ENCODE data around the gene RNF224. TPM values are rescaled to one million over a fixed set of nuclear protein-coding genes. Genes with fewer than 3 reads are reported as not detected.
A peak's percentile ranks its signal among the peaks of the same experiment; 100 is the strongest.

Gene RNF224
- total and polyA plus RNA-seq, 2 of the 13 experiments (the other 11 are each of a cell fraction or from before 2014, with no cell fraction given) = 0.09 TPM; not detected in 1

DNA sequence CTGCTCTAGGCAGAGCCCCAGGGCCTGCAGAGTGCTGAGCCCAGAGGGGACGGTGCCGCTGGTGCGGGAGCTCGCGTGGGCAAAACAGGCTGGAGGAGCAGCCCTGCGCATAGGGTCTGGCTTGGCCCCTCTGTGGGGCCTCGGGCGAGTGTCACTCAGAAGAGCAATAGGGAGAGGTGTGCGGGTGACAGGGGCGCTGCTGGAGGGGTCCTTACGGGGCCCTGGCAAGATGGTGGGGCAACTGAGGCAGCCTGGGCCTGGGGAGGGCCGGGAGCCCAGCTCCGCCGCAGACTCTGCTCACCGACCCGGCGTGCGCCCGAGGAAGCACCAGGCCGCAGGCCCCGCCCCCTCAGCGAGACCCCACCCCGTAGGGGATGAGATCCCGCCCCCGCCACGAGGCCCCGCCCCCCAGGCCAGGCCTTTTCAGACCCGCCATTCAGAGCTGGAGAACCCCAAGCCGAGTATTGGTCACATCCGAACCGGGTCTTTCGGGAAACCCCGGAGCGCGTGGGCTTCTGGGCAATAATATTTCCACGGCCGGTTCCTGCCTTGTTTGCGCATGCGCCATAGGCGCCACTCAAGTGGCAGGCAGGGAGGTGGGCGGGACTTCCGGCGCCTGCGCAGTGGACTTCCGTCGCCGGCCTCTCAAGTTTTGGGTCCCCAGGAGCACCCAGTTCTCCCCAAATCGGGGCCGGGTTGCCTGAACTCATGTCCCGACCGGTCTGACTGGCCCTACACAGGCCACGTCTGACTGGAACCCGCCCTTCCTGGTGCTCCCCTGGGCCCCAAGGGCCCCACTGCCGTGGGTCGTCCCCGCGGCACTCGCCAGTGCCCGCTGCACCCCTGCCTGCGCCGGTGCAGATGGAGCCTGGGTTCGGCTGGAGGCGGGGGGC lies 4.0 kb upstream of the RNF224 start (continued):
- TF ChIP-seq PHB2 (IDR thresholded peaks at IDR 0.05; ENCODE audit: partially characterized antibody) = no peak
- no peak for TF ChIP-seq MBD4 (IDR thresholded peaks at IDR 0.05; ENCODE audit: borderline replicate concordance, low read length)
- no peak for TF ChIP-seq ZNF180 (CRISPR knock-in tag; IDR thresholded peaks at IDR 0.05; ENCODE audit: borderline replicate concordance, low read depth)
- TF ChIP-seq ZFAT (CRISPR knock-in tag; conservative IDR thresholded peaks at IDR 0.05) = no peak
- TF ChIP-seq HOXA5 (CRISPR knock-in tag; IDR thresholded peaks at IDR 0.05) = no peak; the same call in 1 of the 2 replicates
- TF ChIP-seq ZNF329 (CRISPR knock-in tag; IDR thresholded peaks at IDR 0.05; ENCODE audit: low read depth) = no peak
- TF ChIP-seq SKI (IDR thresholded peaks at IDR 0.05; ENCODE audit: partially characterized antibody) = no peak
- no peak for TF ChIP-seq KMT2A (CRISPR knock-in tag; IDR thresholded peaks at IDR 0.05)
- no peak for TF ChIP-seq ZNF282 (IDR thresholded peaks at IDR 0.05; ENCODE audit: partially characterized antibody)
- TF ChIP-seq ELF1 (CRISPR knock-in tag; IDR thresholded peaks at IDR 0.05) = peak; percentile 73
- TF ChIP-seq PLRG1 (conservative IDR thresholded peaks at IDR 0.05) = no peak
- no peak for TF ChIP-seq BRD4 (CRISPR knock-in tag; IDR thresholded peaks at IDR 0.05)
- TF ChIP-seq, protein P1, sequence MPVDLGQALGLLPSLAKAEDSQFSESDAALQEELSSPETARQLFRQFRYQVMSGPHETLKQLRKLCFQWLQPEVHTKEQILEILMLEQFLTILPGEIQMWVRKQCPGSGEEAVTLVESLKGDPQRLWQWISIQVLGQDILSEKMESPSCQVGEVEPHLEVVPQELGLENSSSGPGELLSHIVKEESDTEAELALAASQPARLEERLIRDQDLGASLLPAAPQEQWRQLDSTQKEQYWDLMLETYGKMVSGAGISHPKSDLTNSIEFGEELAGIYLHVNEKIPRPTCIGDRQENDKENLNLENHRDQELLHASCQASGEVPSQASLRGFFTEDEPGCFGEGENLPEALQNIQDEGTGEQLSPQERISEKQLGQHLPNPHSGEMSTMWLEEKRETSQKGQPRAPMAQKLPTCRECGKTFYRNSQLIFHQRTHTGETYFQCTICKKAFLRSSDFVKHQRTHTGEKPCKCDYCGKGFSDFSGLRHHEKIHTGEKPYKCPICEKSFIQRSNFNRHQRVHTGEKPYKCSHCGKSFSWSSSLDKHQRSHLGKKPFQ (CRISPR knock-in tag; IDR thresholded peaks at IDR 0.05; ENCODE audit: insufficient replicate concordance) = no peak
- TF ChIP-seq NR2F6 (IDR thresholded peaks at IDR 0.05) = no peak
- no peak; the same call in 1 of the 2 replicates for TF ChIP-seq NR2F6 (CRISPR knock-in tag; IDR thresholded peaks at IDR 0.05)
- TF ChIP-seq CBX1 (IDR thresholded peaks at IDR 0.05; ENCODE audit: low read depth) = no peak
- TF ChIP-seq ZBTB46 (CRISPR knock-in tag; IDR thresholded peaks at IDR 0.05; ENCODE audit: borderline replicate concordance) = no peak
- TF ChIP-seq ZMYM3 (CRISPR knock-in tag; IDR thresholded peaks at IDR 0.05) = no peak
- TF ChIP-seq NCOA5 (CRISPR knock-in tag; IDR thresholded peaks at IDR 0.05) = no peak
- no peak for TF ChIP-seq ZNF251 (CRISPR knock-in tag; IDR thresholded peaks at IDR 0.05)
- TF ChIP-seq ZNF335 (CRISPR knock-in tag; IDR thresholded peaks at IDR 0.05) = no peak
- no peak for TF ChIP-seq IKZF4 (CRISPR knock-in tag; IDR thresholded peaks at IDR 0.05; ENCODE audit: borderline replicate concordance, low read depth, not compliant biosample characterization)
- no peak for TF ChIP-seq ZNF550 (CRISPR knock-in tag; IDR thresholded peaks at IDR 0.05; ENCODE audit: borderline replicate concordance)
- TF ChIP-seq ZNF562 (CRISPR knock-in tag; IDR thresholded peaks at IDR 0.05; ENCODE audit: borderline replicate concordance) = no peak
- TF ChIP-seq ZNF549 (CRISPR knock-in tag; IDR thresholded peaks at IDR 0.05) = no peak
- TF ChIP-seq ZNF446 (CRISPR knock-in tag; IDR thresholded peaks at IDR 0.05) = peak; percentile 44; the same call in 1 of the 2 replicates
- no peak; the same call in 1 of the 2 replicates for TF ChIP-seq KDM5B (CRISPR knock-in tag; IDR thresholded peaks at IDR 0.05; ENCODE audit: borderline replicate concordance)
- 0 out of 2 replicates have a peak, but pooled peaks have one; percentile 8 for TF ChIP-seq CBFB (CRISPR knock-in tag; IDR thresholded peaks at IDR 0.05)
- no peak for TF ChIP-seq CENPX (CRISPR knock-in tag; IDR thresholded peaks at IDR 0.05)
- TF ChIP-seq ZNF75D (CRISPR knock-in tag; IDR thresholded peaks at IDR 0.05; ENCODE audit: borderline replicate concordance) = no peak
- no peak for TF ChIP-seq HOXD1 (CRISPR knock-in tag; IDR thresholded peaks at IDR 0.05)
- no peak for TF ChIP-seq ZNF746 (CRISPR knock-in tag; IDR thresholded peaks at IDR 0.05)
